DOHH2 (cell line): ENCODE data around the gene SLCO3A1.

Experiments used
- EZH2phosphoT487 ChIP-seq: fragments of 200-600 bp; sonication (generic); IDR thresholded peaks from 2 replicates; pipeline ENCODE4 v1.6.1; 2017; ENCODE audit warnings: borderline replicate concordance, mild to moderate bottlenecking, antibody characterized with exemption, low read length, moderate library complexity, mixed read lengths
- TF ChIP-seq, protein P1 (sequence below): fragments of 200-600 bp; sonication (generic); IDR thresholded peaks from one replicate; pipeline ENCODE4 v1.5.1; 2014; ENCODE audit warnings: antibody characterized with exemption, mild to moderate bottlenecking, low read depth, low read length; ENCODE audit not compliant: poor library complexity, severe bottlenecking

DNA sequence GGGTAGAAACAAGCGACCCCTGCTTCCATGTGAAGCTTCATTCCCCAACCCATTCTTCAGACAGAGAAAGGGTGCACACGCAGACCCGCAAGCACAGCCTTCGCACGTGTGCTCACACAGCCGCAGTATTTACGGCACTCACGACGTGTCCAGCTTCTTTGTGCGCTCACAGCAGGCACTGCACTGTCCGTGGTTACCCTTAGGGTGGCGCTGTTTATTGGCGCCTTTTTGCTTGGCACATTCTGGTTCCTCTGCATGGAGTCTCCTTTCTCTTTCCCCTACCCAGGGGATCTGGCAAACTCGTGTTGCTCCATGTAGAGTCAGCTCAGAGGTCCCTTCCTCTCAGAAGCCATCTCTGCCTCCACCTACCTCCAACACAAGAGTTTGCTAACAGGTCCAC, 115.1 kb downstream of the SLCO3A1 start:
- TF ChIP-seq, protein P1, sequence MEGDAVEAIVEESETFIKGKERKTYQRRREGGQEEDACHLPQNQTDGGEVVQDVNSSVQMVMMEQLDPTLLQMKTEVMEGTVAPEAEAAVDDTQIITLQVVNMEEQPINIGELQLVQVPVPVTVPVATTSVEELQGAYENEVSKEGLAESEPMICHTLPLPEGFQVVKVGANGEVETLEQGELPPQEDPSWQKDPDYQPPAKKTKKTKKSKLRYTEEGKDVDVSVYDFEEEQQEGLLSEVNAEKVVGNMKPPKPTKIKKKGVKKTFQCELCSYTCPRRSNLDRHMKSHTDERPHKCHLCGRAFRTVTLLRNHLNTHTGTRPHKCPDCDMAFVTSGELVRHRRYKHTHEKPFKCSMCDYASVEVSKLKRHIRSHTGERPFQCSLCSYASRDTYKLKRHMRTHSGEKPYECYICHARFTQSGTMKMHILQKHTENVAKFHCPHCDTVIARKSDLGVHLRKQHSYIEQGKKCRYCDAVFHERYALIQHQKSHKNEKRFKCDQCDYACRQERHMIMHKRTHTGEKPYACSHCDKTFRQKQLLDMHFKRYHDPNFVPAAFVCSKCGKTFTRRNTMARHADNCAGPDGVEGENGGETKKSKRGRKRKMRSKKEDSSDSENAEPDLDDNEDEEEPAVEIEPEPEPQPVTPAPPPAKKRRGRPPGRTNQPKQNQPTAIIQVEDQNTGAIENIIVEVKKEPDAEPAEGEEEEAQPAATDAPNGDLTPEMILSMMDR: no peak
- TF ChIP-seq EZH2phosphoT487: no peak
